ENCODE results near the gene POU6F2.

GRCh38 chr7:39269034-39269433, 291.3 kb downstream of the POU6F2 start:
- no peak for TF ChIP-seq CTCF (IDR thresholded peaks at IDR 0.05)
- TF ChIP-seq ZFX (IDR thresholded peaks at IDR 0.05; ENCODE audit: borderline replicate concordance) = no peak

Measured in 22Rv1 (cell line).